GM19239 (cell line): ENCODE measurements around the gene ERC2.

Source experiments
- DNase-seq: peaks from one replicate; pipeline ENCODE4 v3.0.0; 2011; ENCODE audit warnings: low spot score; ENCODE audit not compliant: insufficient read length
- FAIRE-seq: peaks from 2 replicates; lab custom pipeline; 2011; peaks lifted over from hg19 to GRCh38; lab: Jason Lieb, UNC

Gene ERC2

DNA sequence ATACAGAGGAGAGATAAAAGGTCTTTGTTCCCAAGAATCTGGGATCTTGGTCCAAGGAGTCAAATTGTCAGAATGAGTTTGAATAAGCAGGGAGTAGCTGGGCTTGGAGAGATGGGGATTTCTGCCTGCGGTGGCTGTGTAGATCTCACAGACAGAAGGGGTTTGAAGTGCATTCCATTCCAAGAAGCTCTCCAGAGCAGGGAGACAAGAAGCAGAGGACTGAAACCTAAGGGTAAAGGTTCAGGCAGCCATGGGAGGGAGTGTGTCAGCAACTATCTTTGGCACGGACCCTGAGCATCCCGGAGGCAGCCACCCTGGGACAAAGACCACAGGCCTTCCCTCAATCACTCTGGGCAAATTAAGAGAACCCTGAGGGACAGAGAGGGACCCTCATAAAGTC is 558.9 kb downstream of the ERC2 start:
- FAIRE-seq = no peak

DNA sequence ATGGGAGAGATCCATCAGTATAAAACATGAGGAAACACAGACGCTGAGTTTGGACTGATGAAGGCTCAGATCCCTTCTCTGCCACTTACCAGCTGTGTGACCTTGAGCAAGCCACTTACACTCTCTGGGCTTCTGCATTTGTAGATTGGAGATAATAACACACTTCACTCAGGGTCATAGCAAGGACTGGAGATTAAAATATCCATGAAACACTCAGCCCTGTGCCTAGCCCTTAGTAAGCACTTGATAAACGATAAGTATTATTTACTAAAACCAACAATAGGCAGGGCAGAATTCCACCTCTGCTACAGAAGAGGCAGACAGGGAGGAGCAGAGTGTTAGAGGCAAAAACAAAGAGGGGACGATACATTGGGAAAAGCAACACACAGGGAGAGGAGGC is 560.7 kb downstream of the ERC2 start:
- FAIRE-seq (no peak), DNase-seq (no peak)

More for the DNA sequence above, 558.9 kb downstream of the ERC2 start:
- no peak for DNase-seq

DNA sequence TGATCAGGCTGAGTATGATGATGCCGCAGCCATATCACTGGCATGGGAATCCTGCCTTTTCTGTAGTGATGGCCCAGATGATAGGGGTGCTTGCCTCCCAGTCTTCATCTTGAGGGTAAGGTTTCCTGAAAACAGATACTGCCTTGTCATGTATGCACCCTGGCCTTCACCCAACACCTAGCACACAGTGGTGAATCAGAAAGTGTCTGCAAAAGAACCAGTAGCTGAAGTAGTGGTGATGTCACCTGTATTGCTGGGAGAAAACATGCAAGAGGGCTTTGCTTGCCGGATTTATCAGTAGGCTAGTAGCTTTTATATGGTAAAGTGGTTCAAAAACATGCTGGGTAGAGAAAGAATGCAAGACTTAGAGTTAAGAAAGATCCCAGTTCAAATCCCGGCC is 561.4 kb downstream of the ERC2 start:
- FAIRE-seq = no peak
- DNase-seq = no peak

- FAIRE-seq (no peak), DNase-seq (no peak)
Observed at GRCh38 chr3:55904716-55905115, 563.6 kb downstream of the ERC2 start.

DNA sequence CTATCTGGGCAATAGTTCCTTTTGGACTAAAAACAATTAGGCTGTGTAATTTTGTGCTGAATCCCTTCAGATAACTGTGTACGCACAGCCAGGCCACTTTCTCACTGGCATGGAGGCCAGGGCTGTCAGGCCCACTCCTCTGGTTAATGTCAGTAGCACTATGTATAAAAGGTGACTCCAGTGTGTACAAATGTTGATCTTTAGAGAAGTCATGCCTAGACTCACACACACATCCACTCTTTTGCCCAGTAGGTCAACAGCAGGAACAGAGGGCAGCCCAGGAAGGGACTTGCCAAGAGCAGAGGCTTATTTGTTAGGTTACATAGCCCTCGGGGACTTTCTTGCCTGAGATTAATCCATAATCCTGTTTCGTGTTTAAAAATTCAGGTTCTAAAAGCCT is 564.6 kb downstream of the ERC2 start:
- DNase-seq (no peak), FAIRE-seq (no peak)

- no peak for FAIRE-seq
- no peak for DNase-seq
Observed at GRCh38 chr3:55902221-55902900, 565.9 kb downstream of the ERC2 start.

GRCh38 chr3:55899887-55900286 is 568.4 kb downstream of the ERC2 start:
- FAIRE-seq (no peak), DNase-seq (no peak)

- DNase-seq (no peak), FAIRE-seq (no peak)
Observed at GRCh38 chr3:55897573-55898224, 570.6 kb downstream of the ERC2 start.

DNA sequence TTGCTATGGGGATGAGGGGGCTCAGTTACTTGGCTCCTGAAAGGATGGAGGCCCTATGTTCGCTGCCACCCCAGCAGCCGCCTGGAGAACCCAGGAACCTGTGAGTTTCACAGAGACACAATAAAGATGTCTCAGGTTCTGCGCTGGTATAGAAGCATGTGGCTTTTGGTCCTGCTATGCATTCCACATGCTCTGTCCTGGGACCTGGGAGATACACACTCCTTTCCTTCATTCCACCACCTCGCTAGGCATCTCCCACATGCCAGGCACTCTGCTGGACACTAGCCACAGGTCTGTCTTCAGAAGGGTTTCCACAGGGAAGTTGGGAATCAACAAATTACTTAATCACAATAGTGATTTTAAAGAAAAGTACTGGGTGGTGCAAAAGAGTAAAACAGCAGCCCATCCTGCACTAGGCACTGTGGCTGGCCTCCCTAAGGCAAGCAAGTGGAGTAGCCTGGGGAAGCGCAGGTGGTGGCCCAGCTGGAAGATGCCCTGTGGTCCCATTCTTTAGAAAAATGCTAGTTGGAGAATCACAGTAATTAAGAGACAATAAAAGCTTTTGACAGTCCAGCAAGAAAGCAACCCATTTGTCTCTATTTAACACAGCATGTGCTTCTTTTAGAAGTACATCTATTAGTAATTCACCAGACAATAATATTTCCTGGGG is 572.2 kb downstream of the ERC2 start:
- FAIRE-seq (no peak), DNase-seq (no peak)

DNA sequence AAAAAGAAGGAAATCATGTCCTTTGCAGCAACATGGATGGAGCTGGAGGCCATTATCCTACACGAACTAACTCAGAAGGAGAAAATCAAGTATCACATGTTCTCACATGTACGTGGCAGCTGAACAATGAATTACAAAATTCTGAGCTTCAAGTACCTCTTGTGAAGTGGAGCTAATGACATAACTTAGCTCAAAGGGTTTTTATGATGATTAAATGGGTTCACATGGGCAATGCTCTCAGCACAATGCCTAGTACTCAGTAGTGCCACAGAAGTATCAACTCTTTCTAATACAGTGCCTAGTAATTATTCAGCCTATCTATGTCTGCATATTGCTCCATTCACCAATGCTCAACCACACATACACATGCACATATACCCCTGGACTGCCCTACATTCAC is 573.7 kb downstream of the ERC2 start:
- no peak for DNase-seq

DNA sequence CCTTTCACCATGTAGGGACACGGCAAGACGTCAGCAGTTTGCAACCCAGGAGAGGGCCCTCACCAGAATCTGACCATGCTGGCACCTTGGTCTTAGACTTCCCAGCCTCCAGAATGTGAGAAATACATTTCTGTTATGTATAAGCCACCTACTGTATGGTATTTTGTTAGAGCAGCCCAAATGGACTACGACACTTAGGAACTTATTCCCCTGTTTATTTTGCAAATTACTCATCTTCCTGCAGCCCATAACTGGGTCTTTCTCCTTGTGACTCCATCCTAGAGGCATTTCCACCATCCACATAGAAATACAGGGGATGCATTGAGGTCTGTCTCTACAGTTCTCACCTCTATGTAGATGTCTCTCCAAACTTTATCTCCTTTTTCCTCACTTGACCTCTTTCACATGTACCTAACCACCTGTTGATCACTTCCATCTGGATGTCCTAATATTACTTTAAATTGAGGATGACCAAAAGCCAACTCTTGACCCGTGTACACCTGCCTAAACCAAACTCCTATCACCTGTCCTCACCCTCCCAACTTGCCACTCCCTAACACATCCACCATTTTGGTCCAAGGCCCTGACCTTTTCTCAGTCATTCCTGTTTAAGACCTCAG is 575.1 kb downstream of the ERC2 start:
- FAIRE-seq = no peak
- no peak for DNase-seq

More for the DNA sequence above, 573.7 kb downstream of the ERC2 start:
- no peak for FAIRE-seq

DNA sequence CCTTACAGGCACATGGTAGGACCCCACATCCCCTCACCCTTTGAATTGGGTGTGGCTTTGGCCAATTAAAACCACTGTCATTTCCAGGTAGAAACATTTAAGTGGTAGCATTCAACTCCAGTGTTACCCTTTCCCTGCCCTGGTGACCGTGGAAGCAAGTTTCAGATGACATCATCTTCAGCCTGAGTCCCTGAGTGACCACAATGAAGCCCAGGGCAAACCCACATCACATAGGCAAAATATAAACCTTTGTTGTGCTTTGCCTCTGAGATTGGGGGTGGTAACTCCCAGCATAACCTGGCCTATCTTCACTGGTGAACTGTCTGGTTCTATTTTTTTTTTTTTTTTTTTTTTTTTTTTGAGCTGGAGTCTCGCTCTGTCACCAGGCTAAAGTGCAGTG is 577.2 kb downstream of the ERC2 start:
- DNase-seq = no peak
- FAIRE-seq = no peak

- FAIRE-seq (no peak), DNase-seq (no peak)
Observed at GRCh38 chr3:55888282-55888885, 579.9 kb downstream of the ERC2 start.

- no peak for DNase-seq
Observed at GRCh38 chr3:55885721-55886120, 582.5 kb downstream of the ERC2 start.

DNA sequence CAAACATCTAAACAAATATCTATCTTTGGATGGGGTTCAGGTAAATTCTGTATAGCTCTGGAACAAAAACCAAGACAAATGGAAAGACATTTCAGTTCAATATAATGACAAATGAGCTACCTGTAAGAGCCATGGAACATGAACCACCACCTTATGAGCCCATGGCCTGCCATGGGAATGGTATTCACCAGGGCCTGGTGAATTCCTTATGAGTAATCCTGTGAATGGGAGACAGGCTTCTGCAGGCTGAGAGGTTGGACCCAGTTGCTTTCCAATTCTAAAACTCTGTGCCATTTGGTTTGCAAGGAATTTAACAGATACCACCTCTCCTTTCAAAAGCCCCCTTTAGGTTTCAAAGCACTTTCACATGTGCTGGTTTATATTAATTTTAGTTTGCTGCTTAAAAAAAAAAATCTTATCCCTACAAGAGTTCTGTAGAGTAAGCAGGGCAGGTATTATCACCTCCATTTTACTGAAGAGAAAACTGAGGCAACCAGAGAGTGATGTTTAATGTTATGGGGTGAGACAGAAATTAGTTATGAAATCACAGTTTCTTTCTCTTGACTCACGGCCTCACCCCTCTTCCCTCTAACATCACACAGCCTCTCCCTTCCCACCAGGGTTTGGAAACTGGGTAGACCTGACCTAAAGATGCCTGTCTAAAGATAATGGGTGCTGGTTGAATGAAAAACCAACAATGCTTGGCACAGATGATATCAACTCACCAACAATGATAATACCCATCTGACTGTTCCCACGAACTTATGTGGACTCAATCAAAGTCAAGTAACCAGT is 583.6 kb downstream of the ERC2 start:
- DNase-seq (no peak), FAIRE-seq (no peak)

More at GRCh38 chr3:55885721-55886120, 582.5 kb downstream of the ERC2 start:
- no peak for FAIRE-seq

DNA sequence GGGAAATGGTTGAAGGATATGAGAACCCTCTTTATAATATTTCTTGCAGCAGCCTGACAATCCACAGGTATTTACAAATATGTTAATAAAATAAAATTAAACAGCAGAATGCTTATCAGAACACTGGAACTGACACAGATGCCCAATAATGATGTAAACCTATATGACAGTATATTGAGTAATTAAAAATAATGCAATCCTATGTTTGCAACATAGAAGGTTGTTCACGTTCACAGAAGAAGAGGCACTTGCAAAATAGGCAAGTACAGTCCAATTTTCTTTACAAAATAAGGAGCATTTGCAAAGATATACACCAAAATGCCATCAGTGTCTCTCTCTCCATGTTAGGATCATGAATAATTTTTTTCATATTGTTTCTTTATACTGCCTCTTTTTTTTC is 584.2 kb downstream of the ERC2 start:
- FAIRE-seq = no peak

GRCh38 chr3:55882006-55882405 is 586.3 kb downstream of the ERC2 start:
- DNase-seq (no peak), FAIRE-seq (no peak)

More for the DNA sequence above, 584.2 kb downstream of the ERC2 start:
- no peak for DNase-seq

GRCh38 chr3:55880357-55880756 is 587.9 kb downstream of the ERC2 start:
- no peak for FAIRE-seq

DNA sequence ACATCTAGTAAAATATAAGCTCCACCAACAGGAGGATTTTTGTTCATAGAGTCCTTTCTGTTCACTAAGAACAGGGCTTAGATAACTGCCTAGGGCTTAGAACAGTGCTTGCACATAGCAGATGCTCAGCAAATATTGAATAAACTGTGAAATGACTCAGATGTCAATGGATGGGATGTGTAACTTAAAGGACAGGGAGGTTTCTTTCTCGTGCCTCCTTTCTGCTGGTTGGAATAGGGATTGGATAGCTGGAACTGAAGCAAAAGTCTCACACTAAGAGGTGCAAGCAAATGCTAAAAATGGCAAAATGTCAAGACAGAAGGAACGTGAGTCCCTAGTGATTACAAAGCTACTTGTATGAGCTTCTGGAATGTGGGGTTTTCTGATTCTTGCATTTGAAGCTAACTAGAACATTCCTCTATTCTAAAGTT is 588.4 kb downstream of the ERC2 start:
- FAIRE-seq = no peak
- DNase-seq = no peak

More at GRCh38 chr3:55880357-55880756, 587.9 kb downstream of the ERC2 start:
- DNase-seq = no peak

- no peak for FAIRE-seq
- DNase-seq = no peak
Observed at GRCh38 chr3:55877703-55878102, 590.6 kb downstream of the ERC2 start.
